HepG2 (cell line): ENCODE measurements around the gene TGFA. TPM values are rescaled to one million over a fixed set of nuclear protein-coding genes. Genes with fewer than 3 reads are reported as not detected.

ENCODE experiments used
- ATM ChIP-seq: fragments of 450-650 bp; IDR thresholded peaks from 2 replicates; pipeline ENCODE4 v1.7.1; 2017; ENCODE audit warnings: mild to moderate bottlenecking, borderline replicate concordance
- DRAP1 ChIP-seq: IDR thresholded peaks from 2 replicates; pipeline ENCODE4 v1.6.1; 2016; ENCODE audit warnings: missing genetic modification reagents, missing compliant biosample characterization
- HMGXB4 ChIP-seq, 2 experiments: sonication (generic) in 1 of 2; formaldehyde crosslinking in 1 of 2; IDR thresholded peaks; 2 replicates each; pipeline versions ENCODE4 v1.4.0 to v1.6.1; 2018 to 2020; ENCODE audit warnings: missing genetic modification reagents in 2 of 2, borderline replicate concordance in 1 of 2, low read depth in 1 of 2, mild to moderate bottlenecking in 1 of 2, missing biosample characterization in 1 of 2
- JDP2 ChIP-seq: sonication (generic); formaldehyde crosslinking; IDR thresholded peaks from 2 replicates; pipeline ENCODE4 v1.8.1; 2022; ENCODE audit warnings: missing genetic modification reagents, borderline replicate concordance
- LBX2 ChIP-seq: sonication (generic); formaldehyde crosslinking; IDR thresholded peaks from 2 replicates; pipeline ENCODE4 v1.5.0; 2020; ENCODE audit warnings: missing genetic modification reagents, mild to moderate bottlenecking, borderline replicate concordance
- MNT ChIP-seq: fragments of 450-650 bp; IDR thresholded peaks from 2 replicates; pipeline ENCODE4 v1.6.1; 2016
- PHB2 ChIP-seq: fragments of 450-650 bp; IDR thresholded peaks from 2 replicates; pipeline ENCODE4 v1.6.1; 2018; ENCODE audit not compliant: partially characterized antibody
- PTBP1 ChIP-seq: fragments of 200-400 bp; formaldehyde crosslinking; IDR thresholded peaks from 2 replicates; pipeline ENCODE4 v1.6.1; 2018; ENCODE audit warnings: low read length, low read depth; ENCODE audit not compliant: poor library complexity, severe bottlenecking
- SIN3A ChIP-seq: IDR thresholded peaks from 2 replicates; pipeline ENCODE4 v1.6.1; 2011; ENCODE audit warnings: low read depth, mild to moderate bottlenecking, control low read depth, low read length, borderline replicate concordance
- ZNF484 ChIP-seq: sonication (generic); formaldehyde crosslinking; IDR thresholded peaks from 2 replicates; pipeline ENCODE4 v1.5.1; 2020; ENCODE audit warnings: mild to moderate bottlenecking, low read depth, missing genetic modification reagents, borderline replicate concordance
- ZNF558 ChIP-seq: sonication (generic); formaldehyde crosslinking; IDR thresholded peaks from 2 replicates; pipeline ENCODE4 v1.9.0; 2022; ENCODE audit warnings: mild to moderate bottlenecking, missing genetic modification reagents, borderline replicate concordance
- ZNF567 ChIP-seq: sonication (generic); formaldehyde crosslinking; IDR thresholded peaks from 2 replicates; pipeline ENCODE4 v1.8.1; 2023; ENCODE audit warnings: mild to moderate bottlenecking, missing genetic modification reagents, borderline replicate concordance
- ZNF605 ChIP-seq: sonication (generic); formaldehyde crosslinking; IDR thresholded peaks from 2 replicates; pipeline ENCODE4 v1.8.0; 2022; ENCODE audit warnings: mild to moderate bottlenecking, missing genetic modification reagents
- ZNF691 ChIP-seq: sonication (generic); formaldehyde crosslinking; IDR thresholded peaks from 2 replicates; pipeline ENCODE4 v1.4.0; 2020; ENCODE audit warnings: missing genetic modification reagents, low read depth, mild to moderate bottlenecking, borderline replicate concordance
- ZNF7 ChIP-seq: IDR thresholded peaks from 2 replicates; pipeline ENCODE4 v1.6.1; 2016; ENCODE audit warnings: missing biosample characterization, missing genetic modification reagents
- ZNF781 ChIP-seq: sonication (generic); formaldehyde crosslinking; IDR thresholded peaks from 2 replicates; pipeline ENCODE4 v1.5.1; 2020; ENCODE audit warnings: borderline replicate concordance, mild to moderate bottlenecking, missing genetic modification reagents; ENCODE audit errors: not compliant biosample characterization
- ZNF878 ChIP-seq: sonication (generic); formaldehyde crosslinking; IDR thresholded peaks from 2 replicates; pipeline ENCODE4 v1.8.1; 2023; ENCODE audit warnings: mild to moderate bottlenecking, missing genetic modification reagents, moderate library complexity
- ZSCAN5A ChIP-seq: sonication (generic); formaldehyde crosslinking; IDR thresholded peaks from 2 replicates; pipeline ENCODE4 v1.8.0; 2022; ENCODE audit warnings: mild to moderate bottlenecking, missing genetic modification reagents, borderline replicate concordance
- polyA plus RNA-seq, 8 experiments: library from polyadenylated mRNA; depleted of rRNA in 3 of 8; stranded (reverse) in 7 of 8; unstranded in 1 of 8; fragments of >200 nt; fragmentation: Illumina TruSeq in 4 of 8; extraction: Trizol in 4 of 8; gene quantifications; 2 replicates each; pipeline versions ENCODE4 v1.2.1 to v1.2.3, GENCODE V29; 2011 to 2016; ENCODE audit warnings: low read depth in 4 of 8, missing spikeins in 1 of 8, mixed read lengths in 1 of 8; ENCODE audit not compliant: insufficient read depth in 1 of 8
- total RNA-seq, 5 experiments: library from RNA; depleted of rRNA; stranded (reverse); fragments of >200 nt; fragmentation: Illumina TruSeq; extraction: Trizol; gene quantifications; 2 replicates each; pipeline ENCODE4 v1.2.3, GENCODE V29; 2016; ENCODE audit warnings: low read depth in 1 of 5

TGFA gene
- total and polyA plus RNA-seq, 2 of the 13 experiments (the other 11 are each of a cell fraction or from before 2014, with no cell fraction given) = 7.8 to 15.3 TPM

- TF ChIP-seq ZNF558 (CRISPR knock-in tag) = no peak
- TF ChIP-seq ZNF567 (CRISPR knock-in tag) = no peak
- no peak for TF ChIP-seq ZNF7
- TF ChIP-seq SIN3A = no peak
- no peak for TF ChIP-seq ZNF878
- TF ChIP-seq DRAP1 (CRISPR knock-in tag) = no peak
- TF ChIP-seq ZNF691 = no peak
- no peak for TF ChIP-seq MNT
- no peak for TF ChIP-seq PHB2
- TF ChIP-seq HMGXB4 (CRISPR knock-in tag; IDR thresholded peaks at IDR 0.05; ENCODE audit: borderline replicate concordance in 1 of 2, low read depth in 1 of 2) = no peak
- peak; percentile 48; the same call in 1 of the 2 replicates for TF ChIP-seq LBX2 (CRISPR knock-in tag)
- TF ChIP-seq PTBP1 = no peak
- TF ChIP-seq ATM = no peak
- no peak for TF ChIP-seq JDP2
- TF ChIP-seq ZSCAN5A (CRISPR knock-in tag) = no peak
- peak; percentile 16 for TF ChIP-seq ZNF605 (CRISPR knock-in tag)
- TF ChIP-seq ZNF781 (CRISPR knock-in tag) = no peak
- no peak for TF ChIP-seq ZNF484
These were observed 789 bp upstream of the TGFA start (continued) for GRCh38 chr2:70554338-70554892.
